Parathyroid adenoma (tissue), 2 donors: ENCODE data around the gene MAP1LC3A.
A peak's percentile ranks its signal among the peaks of the same experiment; 100 is the strongest.

Source experiments
- H2AFZ ChIP-seq: fragments of 300-600 bp; sonication (generic); one replicate; pipeline ENCODE4 v1.7.0; 2017; ENCODE audit warnings: antibody characterized with exemption, mild to moderate bottlenecking
- H3K27ac ChIP-seq: fragments of 300-600 bp; sonication (generic); one replicate; pipeline ENCODE4 v1.7.0; 2017
- H3K27me3 ChIP-seq: fragments of 300-600 bp; sonication (generic); one replicate; pipeline ENCODE4 v1.7.0; 2017; ENCODE audit warnings: low read length; ENCODE audit not compliant: control insufficient read depth, insufficient read depth
- H3K36me3 ChIP-seq: fragments of 300-600 bp; sonication (generic); one replicate; pipeline ENCODE4 v1.7.0; 2017; ENCODE audit warnings: low read length; ENCODE audit not compliant: control insufficient read depth, insufficient read depth
- H3K4me1 ChIP-seq: fragments of 300-600 bp; sonication (generic); one replicate; pipeline ENCODE4 v1.7.0; 2017; ENCODE audit warnings: control low read depth
- H3K4me2 ChIP-seq: fragments of 300-600 bp; sonication (generic); one replicate; pipeline ENCODE4 v1.7.0; 2017; ENCODE audit warnings: low read length
- H3K4me3 ChIP-seq: fragments of 300-600 bp; sonication (generic); one replicate; pipeline ENCODE4 v1.7.0; 2017; ENCODE audit warnings: low read depth, low read length
- H3K79me2 ChIP-seq: fragments of 300-600 bp; sonication (generic); one replicate; pipeline ENCODE4 v1.7.0; 2017; ENCODE audit warnings: control low read depth
- H3K9ac ChIP-seq: fragments of 300-600 bp; sonication (generic); one replicate; pipeline ENCODE4 v1.7.0; 2017; ENCODE audit warnings: mild to moderate bottlenecking
- H3K9me3 ChIP-seq: fragments of 300-600 bp; sonication (generic); one replicate; pipeline ENCODE4 v1.7.0; 2017; ENCODE audit warnings: low read length; ENCODE audit not compliant: control insufficient read depth
- TF ChIP-seq, protein P1 (sequence below): fragments of 300-600 bp; sonication (generic); IDR thresholded peaks from one replicate; pipeline ENCODE4 v1.7.0; 2017; ENCODE audit warnings: antibody characterized with exemption, mild to moderate bottlenecking
- donor health status: primary hyperparathyroidism.

MAP1LC3A gene

DNA sequence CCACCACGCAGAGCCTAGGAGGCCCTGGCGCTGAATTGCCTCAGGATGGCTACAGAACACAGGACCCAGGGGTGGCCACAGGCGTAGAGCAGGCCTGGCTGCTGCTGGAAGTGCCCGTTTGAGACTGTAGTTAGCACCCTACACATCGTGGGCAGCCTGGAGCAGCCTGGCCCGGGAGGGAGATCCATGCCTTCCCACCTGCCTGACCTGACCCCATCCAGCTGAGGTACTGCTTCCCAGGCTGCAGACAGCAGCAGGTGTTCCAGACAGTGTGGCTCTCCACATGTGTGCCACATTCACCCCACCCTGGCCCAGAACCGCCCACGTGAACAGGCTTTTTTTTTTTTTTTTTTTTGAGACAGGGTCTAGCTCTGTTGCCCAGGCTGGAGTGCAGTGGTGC, 20.9 kb upstream of the MAP1LC3A start:
- Histone ChIP-seq H3K9ac (no peak overlapping the region), H2AFZ (no peak overlapping the region), H3K79me2 (peaks cover 2% of the 10 kb centered on the region), H3K4me1 (no peaks in the 10 kb centered on the region), H3K4me3 (no peak overlapping the region), H3K27ac (no peak overlapping the region), H3K36me3 (no peaks in the 10 kb centered on the region), H3K27me3 (no peaks in the 10 kb centered on the region), H3K9me3 (no peaks in the 10 kb centered on the region), H3K4me2 (no peak overlapping the region)
- TF ChIP-seq, protein P1, sequence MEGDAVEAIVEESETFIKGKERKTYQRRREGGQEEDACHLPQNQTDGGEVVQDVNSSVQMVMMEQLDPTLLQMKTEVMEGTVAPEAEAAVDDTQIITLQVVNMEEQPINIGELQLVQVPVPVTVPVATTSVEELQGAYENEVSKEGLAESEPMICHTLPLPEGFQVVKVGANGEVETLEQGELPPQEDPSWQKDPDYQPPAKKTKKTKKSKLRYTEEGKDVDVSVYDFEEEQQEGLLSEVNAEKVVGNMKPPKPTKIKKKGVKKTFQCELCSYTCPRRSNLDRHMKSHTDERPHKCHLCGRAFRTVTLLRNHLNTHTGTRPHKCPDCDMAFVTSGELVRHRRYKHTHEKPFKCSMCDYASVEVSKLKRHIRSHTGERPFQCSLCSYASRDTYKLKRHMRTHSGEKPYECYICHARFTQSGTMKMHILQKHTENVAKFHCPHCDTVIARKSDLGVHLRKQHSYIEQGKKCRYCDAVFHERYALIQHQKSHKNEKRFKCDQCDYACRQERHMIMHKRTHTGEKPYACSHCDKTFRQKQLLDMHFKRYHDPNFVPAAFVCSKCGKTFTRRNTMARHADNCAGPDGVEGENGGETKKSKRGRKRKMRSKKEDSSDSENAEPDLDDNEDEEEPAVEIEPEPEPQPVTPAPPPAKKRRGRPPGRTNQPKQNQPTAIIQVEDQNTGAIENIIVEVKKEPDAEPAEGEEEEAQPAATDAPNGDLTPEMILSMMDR, result no peak

DNA sequence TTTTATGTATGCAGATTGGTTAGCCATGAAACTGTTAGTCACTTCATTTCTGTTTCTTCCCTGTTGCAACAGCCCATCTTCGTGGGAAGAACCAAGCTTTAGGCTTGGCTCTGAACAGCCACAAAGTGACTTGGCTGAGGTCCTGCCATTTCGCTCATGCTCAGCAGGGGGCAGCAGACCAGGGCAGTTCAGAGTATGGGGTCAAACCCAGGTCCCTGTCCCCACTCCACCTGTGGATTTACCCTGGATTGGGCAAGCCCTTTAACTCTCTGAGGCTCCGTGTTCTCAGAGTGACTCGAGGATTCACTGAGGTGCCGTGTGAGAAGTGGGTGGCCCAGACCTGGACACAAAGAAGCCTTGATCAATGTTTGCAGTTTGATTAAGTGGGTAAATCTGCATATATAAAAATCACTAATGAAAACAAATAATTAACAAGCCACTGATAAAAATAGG, 19.8 kb upstream of the MAP1LC3A start:
- Histone ChIP-seq H3K4me3 (no peak overlapping the region), H3K4me2 (no peak overlapping the region), H3K27me3 (no peaks in the 10 kb centered on the region), H3K9ac (no peak overlapping the region), H3K4me1 (no peaks in the 10 kb centered on the region), H3K36me3 (no peaks in the 10 kb centered on the region), H3K9me3 (no peaks in the 10 kb centered on the region), H3K79me2 (no peaks in the 10 kb centered on the region), H3K27ac (no peak overlapping the region), H2AFZ (no peak overlapping the region)
- TF ChIP-seq, protein P1, result peak; percentile 61

DNA sequence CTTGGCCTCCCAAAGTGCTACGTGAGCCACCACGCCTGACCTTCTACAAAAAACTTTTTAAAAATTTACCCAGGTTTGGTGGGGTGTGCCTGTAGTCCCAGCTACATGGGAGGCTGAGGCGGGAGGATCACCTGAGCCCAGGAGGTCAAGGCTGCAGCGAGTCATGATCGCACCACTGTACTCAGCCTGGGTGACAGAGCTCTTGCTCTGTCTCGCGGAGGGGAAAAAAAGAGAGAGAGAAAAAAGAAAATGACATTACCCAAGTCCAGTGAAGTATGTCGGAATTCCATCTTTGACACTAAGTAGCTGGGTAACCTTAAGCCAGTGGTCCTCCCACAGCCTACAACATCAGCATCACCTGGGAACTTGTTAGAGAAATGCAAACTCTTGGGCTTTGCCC, 18.8 kb upstream of the MAP1LC3A start:
- no peak overlapping the region for H3K4me2 ChIP-seq
- no peak overlapping the region for H3K9ac ChIP-seq
- H3K4me1 ChIP-seq, result no peaks in the 10 kb centered on the region
- TF ChIP-seq, protein P1, result no peak
- H2AFZ ChIP-seq, result no peak overlapping the region
- H3K36me3 ChIP-seq, result no peaks in the 10 kb centered on the region
- no peak overlapping the region for H3K4me3 ChIP-seq
- no peaks in the 10 kb centered on the region for H3K27me3 ChIP-seq
- H3K9me3 ChIP-seq, result no peaks in the 10 kb centered on the region
- no peaks in the 10 kb centered on the region for H3K79me2 ChIP-seq
- H3K27ac ChIP-seq, result no peak overlapping the region

DNA sequence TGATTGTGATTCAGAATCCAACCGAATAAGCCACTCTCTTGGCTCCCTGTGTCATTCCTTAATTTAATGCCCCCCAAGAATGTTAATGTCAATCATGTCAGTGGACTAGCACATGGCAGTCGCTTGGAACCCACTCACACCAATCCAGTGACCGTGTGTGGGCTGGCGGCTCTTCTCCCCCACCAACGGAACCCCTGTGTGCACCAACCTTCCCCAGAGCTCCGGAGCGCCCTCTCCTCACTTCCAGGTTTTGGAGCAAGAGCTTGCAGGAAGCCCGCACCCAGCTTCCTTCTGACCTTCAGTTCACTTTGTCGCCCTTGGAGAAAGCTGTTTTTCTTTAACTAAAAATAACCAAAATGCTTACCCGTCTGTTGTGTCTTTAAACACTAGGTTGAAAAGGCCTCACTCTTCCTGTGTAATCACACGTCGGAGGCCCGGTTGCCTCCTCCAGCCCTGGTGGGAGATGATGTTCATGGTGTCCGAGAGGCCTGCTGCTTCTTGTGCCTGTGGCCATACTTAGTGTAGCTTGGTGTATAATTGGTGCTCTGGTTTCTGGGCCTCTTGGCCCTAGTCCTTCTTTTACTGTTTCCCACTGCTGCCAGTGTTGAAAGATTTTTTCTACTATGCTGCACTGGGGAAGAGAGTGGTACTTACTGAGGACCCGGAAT, 17.8 kb upstream of the MAP1LC3A start:
- H3K27ac ChIP-seq, result no peak overlapping the region
- H3K36me3 ChIP-seq, result no peaks in the 10 kb centered on the region
- H3K4me1 ChIP-seq, result no peaks in the 10 kb centered on the region
- H3K9me3 ChIP-seq, result no peaks in the 10 kb centered on the region
- H3K4me2 ChIP-seq, result no peak overlapping the region
- no peak overlapping the region for H2AFZ ChIP-seq
- no peak overlapping the region for H3K9ac ChIP-seq
- H3K4me3 ChIP-seq, result no peak overlapping the region
- no peaks in the 10 kb centered on the region for H3K27me3 ChIP-seq
- TF ChIP-seq, protein P1, result no peak
- no peaks in the 10 kb centered on the region for H3K79me2 ChIP-seq
